Motor neuron (in vitro differentiated cells): Measurements from ENCODE around the gene LRRD1. TPM values are rescaled to one million over a fixed set of nuclear protein-coding genes. Genes with fewer than 3 reads are reported as not detected.
"Not testable (repeated sequence)": the region's sequence is repeated elsewhere in the genome, so short reads cannot be mapped to it uniquely, and the experiment has no call there.

Experiments used
- ATAC-seq, 8 experiments: fragments of 200-7000 bp; cut with Tn5 transposase; replicated peaks in 6 of 8; 2 replicates each; pipeline ENCODE4 v1.8.0; 2021; ENCODE audit warnings: mild to moderate bottlenecking in 8 of 8, moderate library complexity in 8 of 8
- H3K27ac ChIP-seq, 2 donors: fragments of 250-450 bp; sonication (Bioruptor Pico); 2 replicates each; pipeline ENCODE4 v1.9.0; 2021; ENCODE audit warnings: antibody characterized with exemption in 2 of 2, mild to moderate bottlenecking in 2 of 2, moderate library complexity in 1 of 2
- H3K4me1 ChIP-seq, 2 donors: fragments of 250-450 bp; sonication (Bioruptor Pico); replicated peaks in 1 of 2; 2 replicates each; pipeline ENCODE4 v1.6.1; 2021; ENCODE audit warnings: antibody characterized with exemption in 2 of 2, mild to moderate bottlenecking in 2 of 2, moderate library complexity in 1 of 2
- H3K4me3 ChIP-seq, 5 donors: fragments of 250-450 bp; sonication (Bioruptor Pico); 2 replicates each; pipeline ENCODE4 v1.9.0; 2021; ENCODE audit warnings: antibody characterized with exemption in 5 of 5, mild to moderate bottlenecking in 5 of 5, moderate library complexity in 4 of 5
- WGBS, 10 experiments: fragments of 450-650 bp; shearing (Covaris generic); methylation state at CpG; one replicate each; pipeline ENCODE4 v1.0.0; 2022; 5-methylcytosine and 5-hydroxymethylcytosine counted together
- in situ Hi-C, 9 experiments: fragments of 400-800 bp; cut with MboI; loops; one replicate each; pipeline ENCODE4 v1.15.0; 2021; ENCODE audit warnings: low sequenced_read_pairs in 9 of 9, low pct_unique_long_range_greater_than_20kb in 2 of 9; ENCODE audit not compliant: unreplicated experiment in 9 of 9
- total RNA-seq, 8 experiments: library from RNA; unstranded; fragments of 300-600 nt; gene quantifications; 2 replicates each; pipeline versions ENCODE4 v1.2.3 to v1.2.4, GENCODE V29; 2022

The LRRD1 gene
- total RNA-seq, 8 experiments from 2014 or later: 0.10 to 1.00 (median 0.36) TPM; not detected in 1

DNA sequence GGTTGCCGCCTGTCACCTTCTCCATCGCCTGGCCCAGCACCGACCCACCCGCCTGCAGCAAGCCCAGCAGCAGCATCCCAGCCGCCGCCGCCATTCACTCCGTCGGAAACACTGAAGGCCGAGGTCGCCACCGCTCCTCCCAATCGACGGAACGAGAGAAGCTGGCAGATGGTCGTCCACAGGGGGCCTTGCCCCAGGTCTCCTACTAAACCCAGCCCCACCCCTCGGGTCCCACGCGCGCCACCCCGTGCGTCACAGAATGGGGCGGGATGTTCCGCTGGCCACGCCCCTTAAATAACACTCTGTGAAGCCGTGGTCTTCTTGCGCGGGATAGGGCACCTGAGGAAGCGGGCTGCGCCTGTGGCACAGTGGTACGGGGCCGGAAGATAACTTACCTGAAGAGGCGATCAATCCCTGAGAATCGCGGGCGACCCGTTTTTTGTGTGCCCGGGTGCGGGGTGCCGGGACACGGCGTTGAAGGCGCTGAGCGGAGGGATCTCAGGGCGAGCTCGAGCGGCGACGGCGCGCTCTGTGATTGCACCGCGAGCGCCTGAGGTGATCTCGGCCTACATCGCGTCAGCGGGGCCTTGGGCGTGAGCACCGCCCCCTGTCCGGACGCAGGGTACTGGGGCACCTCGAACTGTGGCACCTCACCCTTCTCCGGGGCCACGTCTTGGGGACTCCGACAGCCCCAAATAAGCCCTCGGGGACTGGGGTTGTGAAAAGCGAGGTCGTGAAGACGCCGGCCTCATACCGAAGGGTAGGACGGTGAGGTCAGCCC is 44.5 kb downstream of the LRRD1 start, which contains the start of gene CYP51A1:
Gene CYP51A1, minus strand, starts transcription at position 207 of the 781 bp plus-strand sequence. Its CDS starts 113 bp downstream, at position 94.
- Histone ChIP-seq H3K4me1 (peaks cover 0 to 14% of the 10 kb centered on the region in 2 donors), H3K27ac (peak within 1 kb of the TSS; percentile 98 to 100), H3K4me3 (peak within 1 kb of the TSS; percentile 77 to 97 (median 90))
- in situ Hi-C loops: no loop called here
- ATAC-seq: peak; percentile 81 to 88 (median 86)
- 0 to 2% (median 0%) methylated on average over 4 to 9 of the region's 73 CpGs; no CpG with 5 or more reads in 7 of the 10 experiments for whole genome bisulfite sequencing, 10 experiments

DNA sequence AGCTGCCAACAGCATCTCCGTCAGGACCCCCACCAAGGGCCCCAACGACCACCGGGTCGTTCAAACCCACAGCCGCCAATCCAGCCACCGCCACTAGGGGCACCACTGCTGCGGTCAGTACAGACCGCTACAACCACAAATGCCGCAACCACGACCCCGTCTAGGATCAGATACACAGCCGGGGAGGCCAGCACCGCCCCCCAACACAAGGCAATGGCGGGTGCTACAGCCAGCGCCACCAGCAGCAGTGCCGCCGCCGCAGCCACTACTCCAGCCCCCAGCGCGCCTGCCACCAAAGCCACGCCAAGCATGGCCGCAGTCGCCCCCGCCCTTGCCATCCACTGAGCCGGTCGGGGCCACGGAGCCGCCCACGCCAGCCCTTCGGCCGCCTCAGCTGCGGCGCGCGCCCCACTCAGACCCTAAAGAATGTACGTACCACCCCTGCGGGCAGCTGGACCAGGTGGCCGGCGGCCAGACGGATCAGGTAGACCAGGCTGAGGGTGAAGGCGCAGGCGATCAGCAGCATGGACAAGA is 45.1 kb downstream of the LRRD1 start:
- Histone ChIP-seq H3K4me3 (peak overlapping the region; percentile 77 to 97 (median 90)), H3K27ac (peak overlapping the region; percentile 98 to 100), H3K4me1 (peaks cover 0 to 14% of the 10 kb centered on the region in 2 donors)
- in situ Hi-C loops: no loop called here
- WGBS, 10 experiments: 0% methylated on average over 3 to 7 of the region's 42 CpGs; no CpG with 5 or more reads in 6 of the 10 experiments
- peak; percentile 39 to 57 (median 55) for ATAC-seq

DNA sequence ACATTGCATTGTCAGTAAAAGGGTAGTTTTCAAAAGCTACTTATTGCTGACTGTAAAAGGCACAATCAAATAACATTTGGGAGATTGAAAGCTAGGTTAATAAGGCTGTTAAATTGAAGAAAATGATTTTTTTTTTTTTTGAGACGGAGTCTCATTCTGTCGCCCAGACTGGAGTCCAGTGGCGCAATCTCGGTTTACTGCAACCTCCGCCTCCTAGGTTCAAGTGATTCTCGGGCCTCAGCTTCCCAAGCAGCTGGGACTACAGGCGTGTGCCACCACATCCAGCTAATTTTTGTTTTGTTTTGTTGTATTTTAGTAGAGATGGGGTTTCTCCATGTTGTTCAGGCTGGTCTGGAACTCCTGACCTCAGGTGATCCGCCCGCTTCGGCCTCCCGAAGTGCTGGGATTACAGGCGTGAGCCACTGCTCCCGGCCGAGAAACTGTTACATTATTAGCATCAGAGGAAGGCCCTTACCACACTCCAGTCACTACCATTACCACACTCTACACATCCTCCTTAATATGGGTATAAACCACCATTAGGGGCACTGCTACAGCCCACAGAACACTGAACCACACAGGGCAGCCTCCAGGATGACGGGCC is 45.7 kb downstream of the LRRD1 start:
- Histone ChIP-seq H3K4me1 (peaks cover 0 to 14% of the 10 kb centered on the region in 2 donors), H3K27ac (peak overlapping the region; percentile 98 to 100), H3K4me3 (peak overlapping the region; percentile 77 to 97 (median 90))
- in situ Hi-C loops: no loop called here
- peak in 3 of 8 experiments; percentile 5 to 38 (median 15) for ATAC-seq
- 3 to 50% (median 19%) methylated on average over 2 to 13 of the region's 15 CpGs; no CpG with 5 or more reads in 1 of the 10 experiments for WGBS, 10 experiments

DNA sequence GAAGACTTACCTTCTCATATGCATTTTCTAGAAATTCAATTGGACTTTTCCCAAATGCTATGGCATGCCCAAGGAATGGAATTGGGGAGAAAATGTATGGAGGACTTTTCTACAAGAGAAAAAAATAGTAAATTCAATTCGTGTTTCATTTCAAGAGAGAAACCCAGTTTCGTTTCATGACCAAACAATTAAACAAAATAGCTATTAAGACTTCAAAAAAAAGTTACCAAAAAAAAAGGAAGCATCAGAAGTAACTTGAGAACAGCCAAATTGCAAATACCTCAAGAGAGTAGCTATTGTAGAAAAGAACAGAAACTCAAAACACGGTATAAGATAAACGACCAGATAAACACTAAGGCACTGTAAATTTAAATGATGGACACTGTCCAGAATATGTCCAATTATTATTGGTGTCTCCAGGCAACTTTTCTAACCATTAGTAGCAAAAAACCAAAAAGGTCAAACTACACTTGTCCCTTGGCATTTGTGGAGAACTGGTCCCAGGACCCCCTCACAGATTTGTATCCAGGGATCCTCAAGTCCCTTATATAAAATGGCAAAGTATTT is 47.1 kb downstream of the LRRD1 start:
- peaks cover 0 to 14% of the 10 kb centered on the region in 2 donors for H3K4me1 ChIP-seq
- ATAC-seq: no peak
- 62 to 90% (median 84%) methylated on average over 3 to 4 of the region's 4 CpGs for WGBS, 10 experiments
- H3K4me3 ChIP-seq: peak overlapping the region in 2 of 5 donors; percentile 77 to 90
- H3K27ac ChIP-seq: no peak overlapping the region
- in situ Hi-C loops: no loop called here

DNA sequence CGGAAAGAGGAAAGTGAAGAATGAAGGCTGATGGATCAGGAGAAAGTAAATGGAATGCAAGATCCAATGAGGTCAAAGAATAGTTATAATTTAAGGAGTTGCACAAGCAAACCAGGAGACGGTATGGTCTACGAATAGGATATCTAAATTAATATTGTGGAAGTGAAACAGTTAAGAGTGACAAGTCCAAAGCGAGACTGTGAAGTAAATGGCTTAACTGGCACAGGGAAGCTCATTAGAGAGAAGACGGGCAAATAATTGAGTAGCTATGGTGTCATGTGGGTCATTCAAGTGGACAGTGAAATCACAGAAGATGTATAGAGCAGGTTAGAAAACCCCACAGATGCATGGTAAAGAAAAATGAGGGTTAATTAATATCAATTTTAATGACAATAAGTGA is 47.8 kb downstream of the LRRD1 start:
- in situ Hi-C loops: no loop called here
- Histone ChIP-seq H3K4me3 (no peak overlapping the region), H3K27ac (no peak overlapping the region), H3K4me1 (peaks cover 0 to 14% of the 10 kb centered on the region in 2 donors)
- no peak for ATAC-seq
- 79 to 98% (median 90%) methylated on average over 1 to 5 of the region's 5 CpGs for WGBS, 10 experiments

DNA sequence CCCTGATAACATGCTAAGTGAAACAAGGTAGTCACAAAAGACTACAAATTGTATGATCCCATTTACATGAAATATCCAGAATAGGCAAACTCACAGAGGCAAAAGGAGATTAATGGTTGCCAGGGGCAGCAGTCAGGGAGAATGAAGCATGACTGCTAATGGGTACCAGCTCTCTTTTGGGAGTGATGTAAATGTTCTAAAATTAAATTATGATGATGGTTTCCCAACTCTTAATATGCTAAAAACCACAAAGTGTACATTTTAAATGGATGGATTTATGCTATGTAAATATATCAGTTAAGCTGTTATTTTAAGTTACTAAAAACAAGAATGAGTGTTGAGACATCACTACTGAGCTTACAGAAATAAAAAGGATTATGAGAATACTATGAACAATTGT is 57.3 kb downstream of the LRRD1 start:
- H3K27ac ChIP-seq: no peak overlapping the region
- ATAC-seq: peak in 1 of 8 experiments; percentile 73
- no peaks in the 10 kb centered on the region for H3K4me1 ChIP-seq
- in situ Hi-C loops: no loop called here
- H3K4me3 ChIP-seq: no peak overlapping the region

DNA sequence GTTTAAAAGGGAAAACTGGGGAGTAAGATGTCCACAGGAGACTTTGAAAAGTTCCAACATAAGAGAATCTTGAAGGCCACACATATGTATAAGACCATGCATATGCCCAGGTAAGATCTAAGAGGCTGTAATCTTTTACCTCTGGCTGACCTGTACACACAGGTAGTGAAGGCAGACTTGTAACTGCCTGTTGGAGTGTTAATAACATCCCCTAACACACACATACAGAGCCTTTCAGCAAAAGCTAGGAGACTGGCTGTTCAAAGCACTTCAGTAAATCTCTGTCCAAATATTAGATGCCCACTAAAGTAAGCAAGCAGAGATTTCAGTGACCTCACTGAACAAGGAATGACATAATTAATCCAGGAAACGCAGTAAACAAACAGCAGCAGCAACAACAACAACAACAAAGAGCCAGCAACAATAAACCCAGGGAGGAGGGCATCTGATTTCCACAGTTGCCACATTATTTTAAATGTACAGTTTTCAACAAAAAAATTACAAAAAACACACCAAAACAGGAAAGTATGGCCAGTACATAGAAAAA is 59.7 kb downstream of the LRRD1 start:
- Histone ChIP-seq H3K4me1 (no peaks in the 10 kb centered on the region), H3K27ac (no peak overlapping the region), H3K4me3 (no peak overlapping the region)
- no peak for ATAC-seq
- 63 to 100% (median 100%) methylated on average over 1 of the region's 1 CpG; no CpG with 5 or more reads in 3 of the 10 experiments for WGBS, 10 experiments
- in situ Hi-C loops: no loop called here

DNA sequence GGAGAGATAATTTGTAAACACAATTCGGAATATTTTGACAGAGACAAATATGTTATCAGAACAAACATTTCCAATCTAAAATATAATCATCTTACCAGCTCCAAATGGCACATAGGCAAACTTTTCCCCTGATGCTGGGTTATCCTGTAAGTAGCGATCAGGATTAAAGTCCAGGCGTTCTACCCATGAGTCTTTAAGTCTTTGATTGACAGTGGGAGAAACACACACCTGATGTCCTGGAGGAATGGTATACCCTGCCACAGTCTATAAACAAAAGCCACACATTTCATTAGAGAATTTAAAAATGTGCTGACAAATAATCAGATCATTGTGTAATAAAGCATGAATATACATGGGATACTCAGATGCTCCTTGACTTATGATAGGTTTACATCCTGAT is 62.0 kb downstream of the LRRD1 start:
- in situ Hi-C loops: no loop called here
- Histone ChIP-seq H3K4me3 (no peak overlapping the region), H3K4me1 (no peaks in the 10 kb centered on the region), H3K27ac (no peak overlapping the region)
- 71 to 100% (median 91%) methylated on average over 1 to 3 of the region's 3 CpGs for WGBS, 10 experiments
- no peak for ATAC-seq

DNA sequence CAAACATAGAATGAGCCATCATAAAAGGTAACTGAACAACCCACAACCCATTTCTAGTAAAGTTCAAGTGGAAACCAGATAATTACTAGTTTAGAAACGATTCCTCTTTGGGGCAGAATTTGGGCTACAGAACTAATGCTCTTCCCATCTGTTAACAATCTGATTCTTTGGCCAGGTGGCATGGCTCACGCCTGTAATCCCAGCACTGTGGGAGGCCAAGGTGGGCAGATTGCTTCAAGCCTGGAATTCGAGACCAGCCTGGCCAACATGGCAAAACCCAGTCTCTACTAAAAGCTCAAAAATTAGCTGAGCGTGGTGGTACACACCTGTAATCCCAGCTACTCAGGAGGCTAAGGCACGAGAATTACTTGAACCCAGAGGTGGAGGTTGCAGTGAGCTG is 63.1 kb downstream of the LRRD1 start:
- no peak overlapping the region for H3K4me3 ChIP-seq
- H3K27ac ChIP-seq: no peak overlapping the region
- in situ Hi-C loops: no loop called here
- H3K4me1 ChIP-seq: no peaks in the 10 kb centered on the region
- 71 to 100% (median 99%) methylated on average over 1 to 4 of the region's 5 CpGs; no CpG with 5 or more reads in 2 of the 10 experiments for WGBS, 10 experiments
- no peak for ATAC-seq

DNA sequence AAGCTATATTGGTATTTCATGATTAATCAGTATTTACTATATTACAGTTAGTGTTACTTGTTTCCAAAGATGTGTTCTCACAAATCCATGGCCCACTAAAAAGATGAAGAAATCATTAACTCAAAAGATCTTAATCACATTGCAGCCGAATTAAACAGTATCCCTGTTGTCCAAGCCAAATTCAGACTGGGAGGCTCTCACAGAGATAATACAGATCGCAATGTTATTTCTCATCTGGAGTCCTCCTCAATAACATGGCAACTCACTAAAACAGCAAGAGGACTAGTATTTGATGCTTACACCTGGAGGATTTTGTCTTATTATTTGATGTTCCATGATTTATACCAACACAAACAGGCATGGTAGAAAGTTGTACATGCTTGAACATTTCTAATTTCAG is 68.1 kb downstream of the LRRD1 start:
- no peak overlapping the region for H3K27ac ChIP-seq
- no peak for ATAC-seq
- WGBS, 10 experiments: 71 to 100% (median 97%) methylated on average over 1 to 2 of the region's 2 CpGs; no CpG with 5 or more reads in 2 of the 10 experiments
- in situ Hi-C loops: no loop called here
- no peaks in the 10 kb centered on the region for H3K4me1 ChIP-seq
- no peak overlapping the region for H3K4me3 ChIP-seq

DNA sequence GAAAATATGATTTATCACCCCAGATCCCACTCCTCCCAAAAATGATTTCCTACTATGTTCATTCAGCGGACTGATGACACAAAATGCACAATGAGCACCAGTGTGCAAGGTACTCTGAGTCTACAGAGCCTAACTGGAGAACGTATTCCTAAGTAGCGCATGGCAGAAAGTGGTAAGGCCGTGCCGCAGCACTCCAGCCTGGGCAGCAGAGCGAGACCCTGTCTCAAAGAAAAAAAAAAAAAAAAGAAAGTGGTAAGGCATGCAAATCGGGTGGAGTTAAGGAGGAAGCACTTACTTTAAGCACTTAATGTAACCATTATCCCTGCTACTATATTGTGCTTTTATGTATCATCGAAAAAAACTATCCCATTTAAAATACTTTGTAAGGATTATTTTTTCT is 70.1 kb downstream of the LRRD1 start:
- Histone ChIP-seq H3K4me1 (no peaks in the 10 kb centered on the region), H3K27ac (no peak overlapping the region), H3K4me3 (no peak overlapping the region)
- in situ Hi-C loops: no loop called here
- 94 to 100% (median 95%) methylated on average over 2 to 8 of the region's 8 CpGs; no CpG with 5 or more reads in 1 of the 10 experiments for WGBS, 10 experiments
- ATAC-seq: no peak

DNA sequence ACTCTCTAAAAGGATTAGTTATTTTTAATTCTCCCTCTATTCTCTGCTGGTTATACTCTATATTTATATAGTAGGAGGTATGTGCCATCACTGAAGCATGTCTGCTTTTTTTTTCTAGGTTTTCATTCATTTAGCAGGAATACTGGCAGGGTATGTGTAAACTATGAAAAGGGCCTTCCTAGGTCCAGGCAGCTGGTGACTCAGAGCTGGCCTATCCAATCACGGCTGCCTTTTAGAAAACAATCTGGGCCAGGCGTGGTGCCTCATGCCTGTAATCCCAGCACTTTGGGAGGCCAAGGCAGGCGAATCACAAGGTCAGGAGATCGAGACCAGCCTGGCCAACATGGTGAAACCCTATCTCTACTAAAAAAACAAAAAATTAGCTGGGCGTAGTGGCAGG is 76.1 kb downstream of the LRRD1 start:
- WGBS, 10 experiments: 94 to 100% (median 100%) methylated on average over 1 to 4 of the region's 5 CpGs; no CpG with 5 or more reads in 5 of the 10 experiments
- H3K4me1 ChIP-seq, H3K27ac ChIP-seq, H3K4me3 ChIP-seq, in situ Hi-C loops, ATAC-seq: not testable (repeated sequence)

DNA sequence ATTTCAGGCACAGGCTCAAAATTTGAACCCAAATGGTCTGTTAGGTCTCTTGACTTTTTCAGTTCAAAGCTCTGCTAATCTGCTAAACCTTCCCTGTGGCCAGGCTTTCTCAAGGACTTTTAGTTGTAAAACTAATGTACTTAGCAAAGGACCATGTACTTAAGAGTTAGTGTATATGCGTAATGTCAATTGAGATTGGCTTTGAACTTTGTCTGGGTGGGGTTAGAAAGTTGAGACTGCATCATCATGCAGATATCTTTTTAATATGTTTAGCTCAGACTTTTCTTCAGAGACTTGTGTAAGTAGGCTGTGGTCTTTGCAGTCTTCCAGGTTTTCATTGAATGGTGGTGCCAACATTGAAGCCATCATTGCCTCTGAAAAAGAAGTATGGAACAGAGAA is 78.4 kb downstream of the LRRD1 start:
- 40 to 100% (median 100%) methylated on average over 1 of the region's 1 CpG; no CpG with 5 or more reads in 1 of the 10 experiments for WGBS, 10 experiments
- peak in 3 of 8 experiments; percentile 65 to 97 (median 96) for ATAC-seq
- no peak overlapping the region for H3K27ac ChIP-seq

More for the DNA sequence above, 78.4 kb downstream of the LRRD1 start:
- in situ Hi-C loops: no loop called here
- H3K4me3 ChIP-seq: no peak overlapping the region
- H3K4me1 ChIP-seq: no peaks in the 10 kb centered on the region
